NCI-H510A treated with DMSO at 0.1 percent for 48 hours (cell line): ENCODE data around the gene CAMK1.
"Not testable (repeated sequence)": the region's sequence is repeated elsewhere in the genome, so short reads cannot be mapped to it uniquely, and the experiment has no call there.

Experiments
- DNase-seq: peaks from one replicate; lab custom pipeline; 2025; lab: John Stamatoyannopoulos, UW

CAMK1 gene

GRCh38 chr3:9776896-9777693 is 7.3 kb upstream of the CAMK1 start:
- no peak for DNase-seq

GRCh38 chr3:9771007-9771406 is 1.3 kb upstream of the CAMK1 start:
- DNase-seq, result not testable (repeated sequence)

GRCh38 chr3:9770276-9770812 is 597 bp upstream of the CAMK1 start:
- no peak for DNase-seq

- DNase-seq, result no peak
These were observed 735 bp downstream of the CAMK1 start for GRCh38 chr3:9769012-9769411.

- no peak for DNase-seq
These were observed 1.5 kb downstream of the CAMK1 start for GRCh38 chr3:9768141-9768775.

- DNase-seq, result no peak
These were observed 2.3 kb downstream of the CAMK1 start for GRCh38 chr3:9767418-9767817.

GRCh38 chr3:9765865-9766264 is 3.9 kb downstream of the CAMK1 start:
- DNase-seq, result no peak

- DNase-seq, result no peak
These were observed 6.9 kb downstream of the CAMK1 start for GRCh38 chr3:9762871-9763270.

- DNase-seq, result no peak
These were observed 7.8 kb downstream of the CAMK1 start for GRCh38 chr3:9761919-9762318.

- DNase-seq, result no peak
These were observed 8.8 kb downstream of the CAMK1 start for GRCh38 chr3:9760779-9761505.

GRCh38 chr3:9757427-9757826 is 12.3 kb downstream of the CAMK1 start:
- no peak for DNase-seq

GRCh38 chr3:9754678-9755077 is 15.1 kb downstream of the CAMK1 start:
- DNase-seq, result no peak

- DNase-seq, result no peak
These were observed 19.0 kb downstream of the CAMK1 start for GRCh38 chr3:9750556-9751411.

GRCh38 chr3:9749645-9750555 is 19.8 kb downstream of the CAMK1 start, which contains the start of gene OGG1:
Gene OGG1 (plus strand): TSS chr3:9749952. CDS start chr3:9750287, 335 bp downstream.
- peak; percentile 93 for DNase-seq

- peak; percentile 59 for DNase-seq
These were observed 20.5 kb downstream of the CAMK1 start for GRCh38 chr3:9749296-9749644.

GRCh38 chr3:9748031-9748430 is 21.7 kb downstream of the CAMK1 start:
- DNase-seq, result no peak

- no peak for DNase-seq
These were observed 22.5 kb downstream of the CAMK1 start for GRCh38 chr3:9747267-9747666.

- DNase-seq, result no peak
These were observed 23.4 kb downstream of the CAMK1 start for GRCh38 chr3:9746330-9746729.

- DNase-seq, result no peak
These were observed 24.2 kb downstream of the CAMK1 start for GRCh38 chr3:9745521-9745920.

- DNase-seq, result no peak
These were observed 25.6 kb downstream of the CAMK1 start for GRCh38 chr3:9744162-9744561.

- no peak for DNase-seq
These were observed 26.2 kb downstream of the CAMK1 start for GRCh38 chr3:9743548-9743947.
